ENCODE measurements around the gene DPP10.

- TF ChIP-seq ZNF441 (CRISPR knock-in tag; IDR thresholded peaks at IDR 0.05; ENCODE audit: borderline replicate concordance) (no peak), CTCF (CRISPR knock-in tag; IDR thresholded peaks at IDR 0.05) (no peak), GABPA (IDR thresholded peaks at IDR 0.05; ENCODE audit: low read depth, low read length) (no peak), GABPA (CRISPR knock-in tag; IDR thresholded peaks at IDR 0.05; ENCODE audit: low read depth) (no peak), POLR2A (IDR thresholded peaks at IDR 0.05; ENCODE audit: insufficient read depth in 1 of 2, low read depth in 2 of 2, low read length in 2 of 2) (no peak), YY1 (IDR thresholded peaks at IDR 0.05; ENCODE audit: insufficient read depth, insufficient replicate concordance, low read depth, low read length) (no peak), HMGXB4 (CRISPR knock-in tag; IDR thresholded peaks at IDR 0.05; ENCODE audit: borderline replicate concordance in 1 of 2, low read depth in 1 of 2) (no peak), JUND (CRISPR knock-in tag; IDR thresholded peaks at IDR 0.05) (no peak)
These were observed 766.2 kb downstream of the DPP10 start for GRCh38 chr2:115208493-115209164.

Measured in HepG2 (cell line).